Activated gamma-delta T cell treated with anti-CD3 and anti-CD28 coated beads, Interleukin-2, amount 50 U/mL, for 16 hours (primary cell): ENCODE results near the gene HLTF.

Experiments
- DNase-seq: peaks from one replicate; pipeline ENCODE4 v3.0.0-alpha.2; 2020; ENCODE audit warnings: low read depth

Gene HLTF

DNA sequence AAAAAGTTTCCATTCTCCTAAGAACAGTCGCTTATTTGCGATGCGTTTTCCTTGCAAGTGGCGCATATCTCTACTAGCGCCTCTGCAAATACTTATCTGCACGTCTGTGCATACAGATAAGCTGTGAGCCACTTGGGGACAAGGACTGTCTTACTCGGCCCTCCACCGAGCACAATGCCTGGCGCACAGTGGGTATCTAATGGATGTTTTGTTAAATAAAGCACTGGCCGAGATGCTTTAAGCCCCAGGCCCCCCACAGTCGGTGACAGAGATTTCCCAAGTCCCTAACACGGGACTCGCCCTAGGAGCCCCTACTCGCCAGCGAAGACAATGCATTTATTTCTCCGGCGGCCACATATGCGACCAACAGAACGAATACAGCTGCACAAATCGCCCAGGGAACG is 503 bp downstream of the HLTF start:
- DNase-seq = no peak

DNA sequence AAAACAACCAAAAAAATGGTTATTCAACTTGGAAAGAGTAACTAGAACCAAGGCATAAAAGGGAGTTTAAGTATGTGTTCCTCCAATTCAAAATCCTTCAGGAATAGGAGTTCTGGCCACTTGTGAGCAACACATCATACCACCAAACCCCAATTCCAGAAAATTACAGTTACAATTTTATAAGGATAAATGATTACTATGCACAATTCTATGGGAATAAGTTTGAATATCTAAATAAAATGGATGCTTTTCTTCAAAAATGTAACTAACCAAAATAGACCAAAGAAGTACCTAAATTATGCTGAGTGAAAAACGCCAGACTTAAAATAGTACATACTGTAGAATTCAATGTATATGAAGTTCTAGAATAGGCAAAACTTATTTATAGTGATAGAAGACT is 4.6 kb downstream of the HLTF start:
- DNase-seq = no peak

DNA sequence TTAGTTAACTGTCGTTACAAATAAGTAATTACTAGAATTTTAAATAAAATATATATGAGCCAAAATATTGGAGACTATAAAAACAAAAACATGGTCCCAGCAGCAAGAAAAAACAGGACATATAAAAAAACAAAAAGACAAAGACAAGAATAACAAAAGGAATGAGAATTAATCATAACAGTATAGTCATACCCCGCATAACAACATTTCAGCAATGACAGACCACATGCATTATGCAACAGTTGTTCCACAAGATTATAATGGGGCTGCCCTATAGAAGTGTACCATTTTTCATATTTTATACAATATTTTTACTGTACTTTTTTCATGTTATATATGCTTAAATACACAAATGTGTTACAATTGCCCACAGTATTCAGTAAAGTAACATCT is 5.6 kb downstream of the HLTF start:
- DNase-seq = no peak

DNA sequence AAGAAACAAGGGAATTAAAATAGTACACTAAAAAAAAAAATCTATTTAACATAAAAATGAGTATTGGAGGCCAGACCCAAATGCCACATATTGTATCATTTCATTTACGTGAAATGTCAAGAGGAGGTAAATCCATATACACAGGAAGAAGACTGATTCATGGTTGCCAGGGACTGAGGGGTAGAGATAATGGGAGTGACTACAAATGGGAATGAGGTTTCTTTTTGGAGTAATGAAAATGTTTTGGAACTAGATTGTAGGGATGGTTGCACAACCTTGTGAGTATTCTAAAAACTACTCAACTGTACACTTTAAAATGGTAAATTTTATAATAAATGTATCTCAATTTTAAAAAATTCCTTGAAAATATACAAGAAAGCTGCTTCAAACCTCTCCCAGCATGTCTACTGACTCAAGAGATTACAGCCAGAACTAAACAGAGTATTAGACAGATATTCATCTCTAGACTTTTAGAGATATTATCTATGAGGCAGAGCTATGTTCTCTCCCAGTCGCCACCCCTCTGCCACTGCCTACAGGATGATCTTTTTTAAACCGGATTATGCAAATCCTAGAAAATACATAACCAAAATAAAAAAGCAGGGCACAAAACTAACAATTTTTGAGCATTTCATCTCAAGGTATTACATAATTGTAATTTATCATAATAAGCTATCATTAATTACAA is 6.2 kb downstream of the HLTF start:
- no peak for DNase-seq

DNA sequence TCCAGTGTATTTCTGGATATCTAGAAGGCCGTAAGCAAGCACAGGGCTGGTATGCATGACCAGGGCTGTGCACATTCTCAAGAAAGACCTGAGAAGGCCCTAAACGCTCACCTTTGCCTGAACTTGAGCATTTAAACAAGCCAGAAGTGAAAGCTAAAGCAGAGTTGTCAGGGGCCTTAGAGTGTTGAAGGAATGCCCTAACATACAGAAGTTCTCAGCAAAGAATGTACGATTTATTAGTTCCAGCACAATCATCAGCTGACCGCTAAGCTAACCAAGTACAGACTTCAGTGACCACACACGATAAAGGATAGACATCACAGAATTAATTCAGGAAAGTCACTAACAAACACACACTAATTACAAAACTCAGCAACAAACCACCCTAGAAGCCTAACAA is 8.7 kb downstream of the HLTF start:
- DNase-seq = no peak

DNA sequence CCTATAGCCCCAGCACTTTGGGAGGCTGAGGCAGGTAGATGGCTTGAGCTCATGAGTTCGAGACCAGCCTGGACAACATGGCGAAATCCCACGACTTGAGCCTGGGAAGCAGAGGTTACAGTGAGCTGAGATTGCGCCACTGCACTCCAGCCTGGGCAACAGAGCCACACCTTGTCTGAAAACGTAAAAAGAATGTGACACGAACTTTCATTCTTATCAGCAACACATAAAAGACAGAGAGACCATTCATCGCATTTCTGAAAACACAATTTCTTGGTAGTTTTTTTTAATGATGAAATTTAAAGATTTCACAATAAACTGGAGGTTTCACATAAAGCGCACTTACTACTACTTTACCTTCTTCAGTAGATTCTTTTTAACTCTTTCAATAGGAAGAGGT is 18.4 kb downstream of the HLTF start:
- no peak for DNase-seq

- no peak for DNase-seq
Observed at GRCh38 chr3:149061776-149062175, 24.6 kb downstream of the HLTF start.

GRCh38 chr3:149058602-149059001 is 27.7 kb downstream of the HLTF start:
- DNase-seq = no peak

DNA sequence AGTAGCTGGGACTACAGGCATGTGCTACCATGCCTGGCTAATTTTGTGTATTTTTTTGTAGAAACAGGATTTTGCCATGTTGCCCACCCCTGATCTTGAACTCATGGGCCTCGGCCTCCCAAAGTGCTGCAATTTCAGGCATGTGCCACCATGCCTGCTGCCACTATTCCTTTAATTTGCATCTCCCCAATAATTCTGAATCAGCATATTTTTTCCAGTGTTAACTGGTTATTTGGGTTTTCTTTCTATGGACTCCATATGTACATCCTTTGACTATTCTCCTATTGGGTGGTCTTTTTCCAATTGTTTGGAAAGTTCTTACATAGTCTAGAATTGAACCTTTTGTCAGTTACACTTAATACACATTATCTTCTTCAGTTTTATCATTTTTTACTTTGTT is 28.1 kb downstream of the HLTF start:
- no peak for DNase-seq

GRCh38 chr3:149055575-149055974 is 30.8 kb downstream of the HLTF start:
- DNase-seq = no peak

- no peak for DNase-seq
Observed at GRCh38 chr3:149044339-149045083, 41.8 kb downstream of the HLTF start.

DNA sequence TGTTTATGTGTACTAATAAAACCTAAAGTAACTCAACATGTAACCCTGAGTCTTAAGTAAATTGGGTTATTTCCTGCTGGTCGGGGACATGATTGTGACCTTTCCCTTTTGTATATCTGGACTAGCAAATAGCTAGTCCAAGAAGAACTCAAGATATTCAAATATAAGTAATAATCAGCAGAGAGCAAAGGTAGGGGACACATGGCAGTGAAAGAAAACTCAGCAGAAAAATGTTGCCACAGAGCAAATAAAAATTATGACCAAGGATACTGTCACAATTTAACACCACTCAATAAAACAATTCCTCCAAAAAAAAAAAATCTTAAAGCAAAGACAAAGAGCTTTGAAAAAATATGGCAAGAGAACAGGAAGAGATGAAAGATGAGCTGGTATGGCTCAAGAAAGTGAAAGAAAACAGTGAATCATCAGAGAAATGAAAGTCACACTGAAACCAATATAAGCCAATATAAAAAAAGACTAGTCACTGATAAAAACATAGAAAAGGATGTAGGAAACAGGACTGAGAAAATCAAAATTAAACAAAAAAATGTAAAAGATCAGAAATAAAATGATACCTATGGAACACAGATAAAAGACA is 43.4 kb downstream of the HLTF start:
- DNase-seq = no peak

- no peak for DNase-seq
Observed at GRCh38 chr3:149038322-149038721, 48.0 kb downstream of the HLTF start.

- no peak for DNase-seq
Observed at GRCh38 chr3:149037684-149038083, 48.6 kb downstream of the HLTF start.

GRCh38 chr3:149031096-149031495 is 55.2 kb downstream of the HLTF start:
- no peak for DNase-seq

GRCh38 chr3:149026718-149027117 is 59.6 kb downstream of the HLTF start:
- DNase-seq = no peak

DNA sequence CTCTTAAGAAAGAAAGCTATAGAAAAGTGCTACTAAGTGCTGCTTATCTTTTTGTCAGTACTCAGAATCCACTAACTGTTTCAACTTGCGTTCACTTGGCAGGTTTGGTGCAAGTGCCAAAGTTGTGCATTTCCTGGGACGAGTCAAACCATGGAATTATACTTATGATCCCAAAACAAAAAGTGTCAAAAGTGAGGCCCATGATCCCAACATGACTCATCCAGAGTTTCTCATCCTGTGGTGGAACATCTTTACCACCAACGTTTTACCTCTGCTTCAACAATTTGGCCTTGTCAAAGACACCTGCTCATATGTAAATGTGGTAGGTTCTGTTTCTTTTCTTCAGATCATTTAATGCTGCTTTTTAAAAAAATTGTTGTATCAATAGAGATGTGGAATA is 62.4 kb downstream of the HLTF start:
- no peak for DNase-seq

- DNase-seq = no peak
Observed at GRCh38 chr3:149021830-149022229, 64.5 kb downstream of the HLTF start.

DNA sequence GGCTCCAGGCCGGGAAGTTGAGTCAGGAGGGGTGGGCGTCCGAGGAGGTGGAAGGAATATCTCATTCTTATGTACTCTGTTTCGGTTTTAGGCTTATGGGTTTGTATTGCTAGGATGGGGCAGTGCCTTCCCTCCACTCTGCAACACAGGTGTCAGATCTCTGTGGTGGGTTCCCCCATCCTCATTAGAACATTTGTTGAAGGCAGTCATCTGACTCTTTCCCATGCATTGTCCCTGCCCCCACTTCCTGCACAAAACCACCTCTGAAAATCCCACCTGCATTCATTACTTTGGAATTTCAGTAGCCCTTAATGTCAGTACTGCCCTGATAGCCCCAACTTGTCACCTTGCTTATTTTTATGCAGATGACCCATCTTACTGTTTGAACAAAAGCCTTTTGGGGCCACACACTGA is 65.5 kb downstream of the HLTF start:
- DNase-seq = no peak

DNA sequence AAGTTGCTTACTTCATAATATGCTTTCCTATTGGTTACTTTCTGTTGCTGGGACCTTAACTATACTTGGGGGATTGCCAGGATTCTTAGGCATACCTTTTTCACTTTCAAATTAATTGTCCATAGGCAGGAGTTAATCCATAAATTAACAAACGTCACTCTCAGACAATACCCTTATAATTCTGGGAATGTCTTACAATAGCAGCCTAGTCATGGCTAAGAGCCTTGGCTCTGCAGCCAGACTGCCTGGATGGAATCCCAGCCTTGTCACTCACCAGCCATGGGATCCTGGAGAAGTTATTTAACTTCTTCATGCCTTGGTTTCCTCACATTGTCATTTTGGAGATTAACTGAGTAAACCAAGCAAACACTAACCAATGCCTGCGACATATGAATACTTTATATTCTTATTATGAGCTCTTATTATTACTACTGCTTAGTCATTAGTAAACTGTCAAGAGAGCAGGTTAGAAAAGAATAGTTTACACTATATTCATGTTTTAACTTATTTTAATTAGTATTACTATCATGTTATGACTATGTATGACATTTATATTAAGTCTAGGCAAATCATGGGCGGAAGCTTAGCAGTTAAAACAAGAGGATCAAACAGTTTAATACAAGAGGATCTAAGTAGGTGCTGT is 66.0 kb downstream of the HLTF start:
- DNase-seq = no peak

- DNase-seq = no peak
Observed at GRCh38 chr3:149019580-149019979, 66.8 kb downstream of the HLTF start.

- no peak for DNase-seq
Observed at GRCh38 chr3:149018247-149018646, 68.1 kb downstream of the HLTF start.
